ENCODE data around the gene FZD4.

The FZD4 gene

DNA sequence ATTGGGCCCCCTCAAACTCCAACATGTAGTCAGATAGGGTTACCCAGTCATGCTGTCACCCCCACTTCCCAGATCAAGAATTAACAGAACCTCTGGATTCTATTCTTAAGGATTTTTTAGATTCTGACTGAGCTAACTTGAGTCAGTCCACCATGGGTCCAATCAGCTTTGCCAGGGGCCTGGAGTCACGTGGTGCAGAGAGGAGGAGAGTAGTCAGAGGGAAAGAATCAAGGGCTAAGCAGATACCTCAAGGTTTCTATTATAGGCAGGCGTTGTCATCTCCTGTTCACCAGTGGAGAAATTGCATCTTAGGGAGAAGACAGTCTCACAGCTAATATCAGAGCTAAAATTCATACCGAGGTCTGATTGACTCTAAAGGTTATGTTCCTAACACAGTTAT lies 28.2 kb downstream of the FZD4 start:
- no peak overlapping the region for H3K4me3 ChIP-seq (ENCODE audit: low read depth, low read length)
- TF ChIP-seq, protein P1, sequence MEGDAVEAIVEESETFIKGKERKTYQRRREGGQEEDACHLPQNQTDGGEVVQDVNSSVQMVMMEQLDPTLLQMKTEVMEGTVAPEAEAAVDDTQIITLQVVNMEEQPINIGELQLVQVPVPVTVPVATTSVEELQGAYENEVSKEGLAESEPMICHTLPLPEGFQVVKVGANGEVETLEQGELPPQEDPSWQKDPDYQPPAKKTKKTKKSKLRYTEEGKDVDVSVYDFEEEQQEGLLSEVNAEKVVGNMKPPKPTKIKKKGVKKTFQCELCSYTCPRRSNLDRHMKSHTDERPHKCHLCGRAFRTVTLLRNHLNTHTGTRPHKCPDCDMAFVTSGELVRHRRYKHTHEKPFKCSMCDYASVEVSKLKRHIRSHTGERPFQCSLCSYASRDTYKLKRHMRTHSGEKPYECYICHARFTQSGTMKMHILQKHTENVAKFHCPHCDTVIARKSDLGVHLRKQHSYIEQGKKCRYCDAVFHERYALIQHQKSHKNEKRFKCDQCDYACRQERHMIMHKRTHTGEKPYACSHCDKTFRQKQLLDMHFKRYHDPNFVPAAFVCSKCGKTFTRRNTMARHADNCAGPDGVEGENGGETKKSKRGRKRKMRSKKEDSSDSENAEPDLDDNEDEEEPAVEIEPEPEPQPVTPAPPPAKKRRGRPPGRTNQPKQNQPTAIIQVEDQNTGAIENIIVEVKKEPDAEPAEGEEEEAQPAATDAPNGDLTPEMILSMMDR (IDR thresholded peaks at IDR 0.05; ENCODE audit: low read depth, low read length), result no peak

DNA sequence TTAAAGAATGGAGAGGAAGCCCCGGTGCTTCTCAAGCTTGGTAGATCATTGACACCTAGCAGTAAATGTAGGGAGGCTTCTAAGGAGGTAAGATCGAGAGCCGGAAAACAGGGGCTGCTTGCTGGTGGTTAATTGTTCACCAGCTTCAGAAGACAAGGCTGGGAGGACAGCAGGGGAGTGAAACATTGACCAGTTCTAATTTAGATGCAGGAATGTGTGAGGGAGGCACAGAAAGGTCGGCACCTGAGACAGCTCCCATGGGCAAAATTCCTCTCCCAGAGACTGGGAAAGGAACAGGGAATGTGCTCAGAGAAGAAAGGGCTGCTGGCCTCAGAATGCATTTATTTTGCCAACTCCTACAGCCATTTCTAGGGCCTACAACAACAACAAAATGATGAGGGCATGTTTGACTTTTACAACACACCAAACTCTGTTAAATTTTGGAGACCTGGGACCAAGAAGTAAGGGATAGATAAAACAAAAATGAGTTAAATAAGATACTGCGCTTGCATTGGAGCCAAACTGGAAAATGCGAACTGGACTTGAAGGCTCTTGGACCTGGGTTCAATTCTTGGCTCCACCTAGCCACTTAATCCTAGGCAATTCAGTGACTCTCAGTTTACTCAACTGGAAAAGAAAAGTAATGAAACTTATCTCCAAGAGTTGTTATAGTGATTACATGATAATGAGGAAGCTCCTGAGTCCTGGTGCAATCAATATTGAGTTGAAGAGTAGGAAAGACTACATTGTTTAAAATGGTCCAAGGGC lies 31.0 kb downstream of the FZD4 start:
- TF ChIP-seq, protein P1 (IDR thresholded peaks at IDR 0.05; ENCODE audit: low read depth, low read length), result no peak
- no peak overlapping the region for H3K4me3 ChIP-seq (ENCODE audit: low read depth, low read length)

DNA sequence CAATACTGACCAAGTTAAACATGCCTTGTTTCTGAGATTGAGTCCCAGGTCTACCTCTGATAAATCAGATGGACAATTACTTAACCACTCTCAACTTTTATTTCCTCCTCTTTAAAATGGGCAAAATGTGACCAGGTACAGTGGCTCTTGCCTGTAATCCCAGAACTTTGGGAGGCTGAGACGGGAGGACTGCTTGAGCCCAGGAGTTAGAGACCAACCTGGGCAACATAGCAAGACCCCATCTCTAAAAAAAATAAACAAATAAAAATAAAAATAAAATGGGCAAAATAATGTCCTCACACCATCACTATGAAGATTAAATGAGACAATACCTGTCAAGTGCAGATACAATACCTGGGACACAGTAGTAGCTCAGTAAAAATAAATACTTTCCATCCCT lies 33.0 kb downstream of the FZD4 start:
- no peak overlapping the region for H3K4me3 ChIP-seq (ENCODE audit: low read depth, low read length)
- TF ChIP-seq, protein P1 (IDR thresholded peaks at IDR 0.05; ENCODE audit: low read depth, low read length), result no peak

DNA sequence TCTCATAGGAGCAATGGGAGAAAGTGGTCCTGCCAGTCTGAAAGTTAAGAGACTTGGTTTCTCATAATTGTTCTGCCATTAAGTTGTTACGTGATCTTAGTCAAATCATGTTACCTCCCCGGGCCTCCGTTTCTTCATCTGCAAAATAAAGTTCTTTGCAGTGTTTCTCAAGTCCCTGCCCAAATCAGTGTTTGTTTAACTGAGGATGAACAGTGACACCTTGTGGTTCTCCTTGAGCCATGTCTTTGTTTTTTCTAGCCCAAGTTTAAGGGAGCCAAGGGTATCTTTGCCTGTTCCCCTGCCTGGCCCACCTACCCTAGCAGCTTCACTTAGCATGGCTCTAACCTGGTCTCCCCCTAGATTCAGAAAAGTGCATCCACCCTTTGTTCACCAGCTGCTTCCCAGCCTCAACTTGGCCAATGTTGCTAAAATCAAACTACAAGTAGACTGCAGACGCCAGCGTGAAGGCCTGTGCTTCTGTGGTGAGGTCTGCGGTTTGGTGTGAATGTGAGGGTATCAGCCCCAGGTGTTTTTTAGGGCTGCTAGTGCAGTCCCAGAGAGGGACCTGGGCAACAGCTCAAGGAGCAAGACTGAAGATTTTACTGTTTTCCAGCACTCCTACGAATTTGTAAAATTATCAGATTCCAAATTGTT lies 35.5 kb downstream of the FZD4 start:
- no peak overlapping the region for H3K4me3 ChIP-seq (ENCODE audit: low read depth, low read length)
- TF ChIP-seq, protein P1 (IDR thresholded peaks at IDR 0.05; ENCODE audit: low read depth, low read length), result peak; percentile 44

DNA sequence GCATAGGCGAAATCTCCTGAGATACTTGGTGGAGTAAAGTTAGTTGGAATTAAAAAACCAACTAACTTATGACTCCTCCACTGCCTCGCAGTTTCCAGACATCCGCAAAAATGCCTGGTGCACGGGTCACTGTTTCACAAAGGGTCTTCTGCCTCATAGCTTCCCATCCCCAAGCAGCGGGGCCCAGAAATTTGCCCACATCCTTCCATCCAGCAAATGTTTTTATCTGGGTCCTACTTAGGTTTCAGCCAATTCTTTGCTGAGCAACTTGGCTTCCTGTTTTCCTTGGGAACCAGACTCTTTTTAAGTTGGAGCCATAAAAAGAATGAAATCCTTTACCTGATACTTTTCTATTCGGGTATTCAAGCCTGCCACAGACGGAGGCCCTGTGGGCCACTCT lies 36.2 kb downstream of the FZD4 start:
- TF ChIP-seq, protein P1 (IDR thresholded peaks at IDR 0.05; ENCODE audit: low read depth, low read length), result no peak
- H3K4me3 ChIP-seq (ENCODE audit: low read depth, low read length), result no peak overlapping the region

DNA sequence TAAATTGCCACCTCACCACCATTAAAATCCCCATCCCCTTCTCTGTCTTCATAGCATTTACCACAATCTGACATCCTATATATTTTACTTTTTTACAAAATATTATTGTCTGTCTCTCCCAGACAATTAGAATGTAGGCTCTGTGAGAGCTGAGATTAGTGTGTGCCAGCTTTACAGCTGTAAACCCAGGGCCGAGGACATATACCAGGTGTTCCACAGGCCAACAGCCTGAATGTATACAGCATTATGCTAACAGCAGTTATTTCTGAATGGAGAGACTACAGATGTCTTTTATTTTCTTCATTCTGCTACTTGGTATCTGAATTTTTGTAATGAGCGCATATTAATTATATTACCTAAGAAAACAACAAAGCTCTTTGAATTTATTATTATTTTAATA lies 36.7 kb downstream of the FZD4 start:
- TF ChIP-seq, protein P1 (IDR thresholded peaks at IDR 0.05; ENCODE audit: low read depth, low read length), result no peak
- no peak overlapping the region for H3K4me3 ChIP-seq (ENCODE audit: low read depth, low read length)

DNA sequence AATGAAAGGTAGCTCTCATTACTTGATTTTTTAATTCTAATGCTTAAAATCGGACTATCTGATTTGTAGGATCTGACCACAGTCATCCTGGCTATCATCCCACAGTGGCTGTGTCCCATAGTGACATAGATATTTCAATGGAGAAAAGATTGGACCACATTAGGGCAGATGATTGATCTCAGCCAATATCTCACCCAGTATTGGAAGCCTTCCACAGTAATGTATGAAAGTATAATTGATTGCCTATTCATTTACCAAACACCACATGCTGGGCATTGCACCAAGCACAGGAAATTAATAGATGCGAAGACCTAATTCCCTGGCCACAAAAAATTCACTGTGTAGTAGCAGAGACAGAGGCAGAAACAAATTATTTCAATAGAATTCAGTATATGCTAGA lies 37.6 kb downstream of the FZD4 start:
- no peak overlapping the region for H3K4me3 ChIP-seq (ENCODE audit: low read depth, low read length)
- TF ChIP-seq, protein P1 (IDR thresholded peaks at IDR 0.05; ENCODE audit: low read depth, low read length), result no peak

Measured in WI38 (cell line).